Measurements from ENCODE around the gene PTPN14. TPM values are rescaled to one million over a fixed set of nuclear protein-coding genes. Genes with fewer than 3 reads are reported as not detected.

The PTPN14 gene
- total RNA-seq, 1 donor from 2014 or later: 2.7 TPM

DNA sequence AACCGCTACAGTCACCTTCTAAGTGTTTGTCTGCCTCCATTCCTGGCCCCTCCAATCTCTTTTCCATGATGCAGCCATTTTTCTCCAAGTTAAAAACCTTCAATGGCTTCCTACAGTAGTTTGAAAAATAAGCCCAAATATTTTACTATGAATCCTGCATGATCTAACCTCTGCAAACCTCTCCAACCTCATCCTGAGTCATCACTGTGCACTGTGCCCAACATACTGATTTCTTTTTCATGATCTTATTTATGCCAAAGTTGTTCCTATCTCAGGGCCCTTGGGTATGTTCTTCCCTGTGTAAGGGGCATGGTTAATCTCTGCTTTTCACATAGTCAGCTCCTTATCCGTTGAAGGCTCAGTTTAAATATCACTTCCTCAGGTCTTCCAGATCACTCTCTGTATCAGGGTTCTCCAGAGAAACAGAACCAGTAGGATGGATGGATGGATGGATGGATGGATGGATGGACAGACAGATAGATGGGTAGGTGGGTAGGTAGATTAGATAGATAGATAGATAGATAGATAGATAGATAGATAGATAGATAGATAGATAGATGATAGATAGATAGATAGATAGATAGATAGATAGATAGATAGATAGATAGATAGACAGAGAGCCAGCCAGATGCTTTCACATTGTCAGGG, 18.1 kb upstream of the PTPN14 start:
- intact Hi-C loops (cut with micrococcal nuclease): no loop called here

- intact Hi-C loops (cut with micrococcal nuclease): no loop called here
Observed at GRCh38 chr1:214568328-214568727, 16.9 kb upstream of the PTPN14 start.

DNA sequence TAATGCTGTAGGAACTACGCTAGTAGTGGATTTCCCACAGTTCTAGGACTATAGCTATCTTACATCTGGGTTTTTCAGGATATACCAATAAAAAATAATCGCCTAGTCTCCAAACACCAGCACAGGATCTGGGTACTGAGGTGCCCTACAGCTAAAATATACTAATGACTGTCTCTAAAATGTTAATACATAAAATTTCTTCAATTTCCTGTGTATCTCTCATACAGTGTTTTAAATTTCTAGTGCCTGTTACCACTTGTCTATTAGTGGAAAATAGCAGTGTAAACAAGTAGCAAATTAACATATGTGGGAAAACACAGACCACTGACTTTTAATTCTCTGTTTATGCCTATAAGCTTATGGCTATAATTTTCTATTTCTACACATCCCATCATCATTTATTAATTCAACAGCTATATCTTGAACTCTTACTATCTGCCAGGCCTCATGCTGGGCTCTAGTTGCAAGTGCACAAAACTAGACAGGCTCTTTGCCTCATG, 16.1 kb upstream of the PTPN14 start:
- intact Hi-C loops (cut with micrococcal nuclease): no loop called here

DNA sequence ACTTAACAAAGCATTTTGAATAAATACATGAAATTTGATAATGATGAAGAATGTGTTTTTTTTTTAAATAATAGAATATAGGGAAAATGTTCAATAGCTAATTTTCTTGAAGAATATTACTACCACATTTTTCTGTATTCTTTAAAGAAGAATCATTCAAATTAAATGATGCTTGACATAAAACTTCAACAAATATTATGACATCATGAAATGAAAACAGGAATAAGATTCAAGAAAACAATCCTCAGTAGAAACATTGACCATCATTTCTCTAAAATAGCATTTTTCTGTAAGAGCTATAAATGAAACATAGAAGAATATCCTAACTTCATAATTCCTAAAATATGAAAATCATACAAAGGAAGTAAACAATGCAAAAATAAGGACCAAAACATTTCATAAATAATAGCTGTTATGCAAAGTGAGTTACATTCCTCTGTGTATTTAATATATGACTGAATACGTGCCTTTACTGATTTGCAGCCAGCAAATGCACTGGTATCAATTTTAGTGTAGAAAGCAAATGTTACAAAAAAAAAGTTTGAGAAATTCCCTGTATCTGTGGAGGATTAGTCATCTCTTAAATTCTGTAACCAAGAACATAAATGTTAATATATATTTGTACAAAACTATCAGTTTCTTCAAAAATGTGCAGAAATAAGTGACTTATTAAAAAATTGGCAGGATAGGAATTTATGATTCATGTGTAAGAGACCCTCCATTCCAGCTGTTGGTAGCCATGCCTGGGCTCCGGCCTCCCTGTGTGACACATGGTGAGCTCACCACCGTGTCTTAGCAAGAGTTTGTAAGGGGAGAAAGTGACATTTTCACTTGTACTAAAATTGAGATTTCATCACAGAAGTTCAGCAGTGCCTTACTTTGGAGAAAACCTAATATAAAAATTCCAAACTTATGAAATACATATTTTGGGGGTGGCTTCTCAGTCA, 15.0 kb upstream of the PTPN14 start:
- intact Hi-C loops (cut with micrococcal nuclease): no loop called here

- intact Hi-C loops (cut with micrococcal nuclease): no loop called here
Observed at GRCh38 chr1:214565310-214565709, 13.9 kb upstream of the PTPN14 start.

GRCh38 chr1:214563881-214564280, 12.5 kb upstream of the PTPN14 start:
- intact Hi-C loops (cut with micrococcal nuclease): no loop called here

- intact Hi-C loops (cut with micrococcal nuclease): no loop called here
Observed at GRCh38 chr1:214557952-214558735, 6.7 kb upstream of the PTPN14 start.

- intact Hi-C loops (cut with micrococcal nuclease): no loop called here
Observed at GRCh38 chr1:214553142-214553710, 1.8 kb upstream of the PTPN14 start.

GRCh38 chr1:214552174-214552608, 789 bp upstream of the PTPN14 start:
- intact Hi-C loops (cut with micrococcal nuclease): no loop called here

DNA sequence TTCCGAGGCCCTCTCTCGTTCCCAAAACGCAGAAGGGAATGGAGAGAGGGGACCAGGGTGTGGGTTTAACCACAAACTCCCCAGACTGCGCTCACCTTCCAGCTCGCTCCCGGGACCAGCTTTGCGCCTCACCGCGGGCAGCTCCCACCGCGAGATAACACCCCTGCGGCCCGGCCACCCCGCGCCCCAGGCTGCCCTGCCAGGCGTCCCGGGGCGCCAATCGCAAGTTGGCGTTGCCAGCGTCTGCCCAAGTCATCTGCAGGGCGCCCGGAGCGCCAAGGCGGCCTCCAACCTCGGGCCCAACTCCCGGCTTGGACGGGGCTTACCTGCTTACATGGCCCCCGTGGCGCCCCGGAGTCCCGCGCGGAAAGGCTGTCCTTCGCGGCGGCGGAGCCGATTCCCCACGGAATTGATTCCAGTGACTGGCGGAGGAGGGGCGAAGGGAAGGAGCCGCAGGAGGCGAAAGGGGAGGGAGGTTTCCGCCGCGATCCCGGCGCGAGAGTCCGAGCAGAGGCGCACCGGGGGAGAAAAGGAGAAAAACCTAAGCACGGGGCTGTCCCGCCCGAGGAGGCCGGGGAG, 456 bp downstream of the PTPN14 start:
- intact Hi-C loops (cut with micrococcal nuclease): no loop called here

DNA sequence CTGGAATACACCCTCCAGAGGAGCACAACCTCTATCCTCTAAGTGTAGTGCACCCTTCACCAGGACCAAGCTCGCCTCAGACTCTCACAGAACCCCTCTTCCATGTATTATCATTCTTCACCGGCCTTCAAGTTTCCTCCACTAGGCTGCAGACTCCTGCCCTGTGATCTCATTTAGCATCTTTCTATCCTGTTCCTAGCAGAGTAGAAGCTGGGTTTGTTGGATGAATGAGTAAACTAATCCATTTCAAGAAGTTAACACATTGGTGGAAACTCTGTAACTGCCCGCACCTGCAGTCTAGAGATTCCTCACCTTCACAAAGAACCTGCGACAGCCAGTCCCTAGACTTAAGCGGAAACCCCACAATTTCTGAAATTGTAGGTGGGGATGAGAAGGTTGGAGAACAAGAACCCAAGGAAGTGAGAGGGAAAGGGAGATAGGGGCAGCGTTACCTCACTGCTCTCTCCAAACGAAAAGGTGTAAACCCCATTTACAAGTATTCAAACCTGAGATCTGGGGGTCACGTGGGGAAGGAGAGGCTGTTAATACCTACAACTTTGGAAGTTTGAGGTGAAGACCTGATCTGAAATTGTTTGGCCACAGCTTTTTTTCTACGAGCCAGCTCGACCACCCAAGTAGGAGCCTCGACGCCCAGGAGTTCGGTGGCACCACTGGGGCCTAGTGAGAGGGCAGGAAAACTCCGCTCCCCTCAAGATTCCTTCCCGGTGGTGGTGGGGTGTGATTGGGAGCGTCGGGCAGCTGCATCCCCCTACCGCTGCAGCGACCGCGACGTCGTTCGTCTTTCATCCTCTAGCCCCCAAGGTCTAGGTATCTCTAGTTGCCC, 1.2 kb downstream of the PTPN14 start:
- intact Hi-C loops (cut with micrococcal nuclease): no loop called here

DNA sequence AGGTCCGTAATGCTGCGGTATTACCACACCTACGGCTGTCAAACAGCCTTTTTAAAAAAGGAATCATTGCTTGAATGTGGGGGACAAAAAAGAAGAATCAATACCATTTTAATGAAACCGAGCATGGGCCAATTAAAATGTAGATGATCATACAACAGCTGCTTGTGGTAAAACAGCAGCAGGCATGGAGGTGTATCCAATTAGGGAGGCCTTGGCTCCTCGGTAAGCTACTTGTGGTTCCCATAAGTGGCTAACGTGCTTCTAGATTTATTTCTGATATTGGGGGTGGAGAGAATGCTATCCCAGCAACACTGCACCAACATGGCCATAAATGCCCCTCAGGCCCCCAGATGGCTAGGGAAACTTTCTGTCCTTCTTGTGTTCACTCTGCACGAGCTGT, 1.8 kb downstream of the PTPN14 start:
- intact Hi-C loops (cut with micrococcal nuclease): no loop called here

- intact Hi-C loops (cut with micrococcal nuclease): no loop called here
Observed at GRCh38 chr1:214548988-214549387, 2.4 kb downstream of the PTPN14 start.

DNA sequence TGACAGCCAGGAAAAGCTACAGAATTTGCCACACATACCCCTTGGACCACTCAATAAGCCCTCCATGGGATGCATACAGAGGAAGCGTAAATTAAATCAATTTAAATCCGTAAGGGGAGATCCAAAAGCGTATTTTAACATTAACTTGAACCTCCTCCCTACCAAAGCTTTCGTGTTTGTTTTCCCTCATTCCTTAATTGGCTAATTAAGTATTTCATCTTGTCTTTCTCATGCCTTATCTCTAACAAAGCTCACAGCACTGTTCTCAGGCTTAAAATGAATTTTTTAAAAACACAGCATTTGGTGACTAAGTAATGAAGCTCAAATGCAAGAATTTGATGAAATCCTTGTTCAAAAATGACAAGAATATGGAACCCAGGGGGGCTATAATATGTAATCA, 3.1 kb downstream of the PTPN14 start:
- intact Hi-C loops (cut with micrococcal nuclease): no loop called here

DNA sequence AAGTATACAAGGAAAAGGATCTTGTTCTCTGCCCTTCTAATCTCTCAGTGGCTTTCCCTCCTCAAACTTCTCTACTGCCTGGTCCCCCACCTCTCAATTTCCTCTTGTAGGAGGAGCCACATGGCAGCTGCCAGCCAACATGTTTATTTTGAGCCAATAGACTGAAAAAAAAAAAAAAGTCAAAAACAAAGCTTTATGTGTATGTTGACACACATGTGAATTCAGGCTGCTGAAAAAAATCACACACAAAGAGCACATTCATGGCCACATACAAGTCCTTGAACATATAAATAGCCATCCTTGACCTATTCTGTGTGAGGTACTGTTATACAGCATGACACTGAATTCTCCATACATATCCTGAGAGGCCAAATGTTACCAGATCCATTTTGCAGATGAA, 3.7 kb downstream of the PTPN14 start:
- intact Hi-C loops (cut with micrococcal nuclease): no loop called here

GRCh38 chr1:214546886-214547641, 4.3 kb downstream of the PTPN14 start:
- intact Hi-C loops (cut with micrococcal nuclease): no loop called here

GRCh38 chr1:214546084-214546483, 5.3 kb downstream of the PTPN14 start:
- intact Hi-C loops (cut with micrococcal nuclease): no loop called here

DNA sequence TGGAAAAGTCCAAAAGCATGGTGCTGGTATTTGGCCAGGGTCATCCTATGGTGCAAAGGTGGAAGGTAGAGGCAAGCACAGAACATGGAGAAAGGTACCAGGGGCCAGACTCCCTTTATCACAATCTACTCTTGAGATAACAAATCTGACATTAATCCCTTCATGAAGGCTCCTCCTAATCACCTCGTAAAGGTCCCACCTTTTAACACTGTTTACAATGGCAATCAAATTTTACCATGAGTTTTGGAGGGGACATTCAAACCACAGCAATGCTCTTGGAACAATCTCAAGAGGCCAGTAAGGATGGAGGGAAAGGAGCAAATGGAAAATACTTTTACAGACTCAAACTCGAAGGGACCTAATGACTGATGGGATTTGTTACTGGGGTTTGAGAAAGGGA, 6.1 kb downstream of the PTPN14 start:
- intact Hi-C loops (cut with micrococcal nuclease): no loop called here

GRCh38 chr1:214544791-214545190, 6.6 kb downstream of the PTPN14 start:
- intact Hi-C loops (cut with micrococcal nuclease): no loop called here
